COLO668 (cell line): Measurements from ENCODE around the gene MZF1.

Experiments
- DNase-seq: peaks from one replicate; lab custom pipeline; 2025; ENCODE audit not compliant: unreplicated experiment; lab: John Stamatoyannopoulos, UW

Gene MZF1

DNA sequence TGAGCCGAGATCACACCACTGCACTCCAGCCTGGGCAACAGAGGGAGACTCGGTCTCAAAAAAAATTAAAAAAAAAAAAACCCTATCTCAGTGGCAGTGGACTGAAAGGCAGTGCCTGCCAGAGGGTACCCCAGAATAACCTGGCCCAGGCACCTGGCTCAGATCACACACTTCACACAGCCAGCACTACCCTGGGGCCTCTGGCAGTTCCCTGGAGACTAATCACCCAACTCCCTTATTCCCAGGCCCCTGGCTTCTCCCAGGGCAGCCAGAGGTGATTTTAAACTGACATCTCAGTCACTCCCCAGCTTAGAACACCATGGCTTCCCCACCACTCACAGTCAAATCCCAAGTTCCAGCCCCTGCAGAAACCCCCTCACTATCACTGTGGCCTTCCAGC, 57.9 kb downstream of the MZF1 start:
- no peak for DNase-seq

DNA sequence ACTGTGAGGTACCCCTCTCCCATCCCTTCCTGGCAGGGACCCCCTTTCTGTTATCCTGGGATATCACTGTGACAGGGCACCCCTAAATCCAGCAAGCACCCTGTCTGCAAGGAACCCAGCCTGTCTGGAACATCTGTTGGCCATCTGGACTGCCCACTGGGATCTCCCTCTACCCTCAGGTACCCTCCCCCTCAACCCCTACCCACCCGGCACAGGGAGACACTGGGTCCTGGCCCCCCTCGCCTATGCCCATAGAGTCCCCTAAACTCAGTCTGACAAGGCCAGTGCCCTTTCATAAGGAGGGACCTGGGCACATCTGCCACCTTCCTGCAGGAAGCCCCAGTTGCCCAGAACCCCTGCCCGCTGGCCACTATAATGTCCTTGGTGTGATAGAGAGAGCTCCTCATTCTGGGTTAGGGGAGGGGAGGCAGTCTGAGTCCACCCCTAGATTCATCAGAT, 58.5 kb downstream of the MZF1 start:
- no peak for DNase-seq

DNA sequence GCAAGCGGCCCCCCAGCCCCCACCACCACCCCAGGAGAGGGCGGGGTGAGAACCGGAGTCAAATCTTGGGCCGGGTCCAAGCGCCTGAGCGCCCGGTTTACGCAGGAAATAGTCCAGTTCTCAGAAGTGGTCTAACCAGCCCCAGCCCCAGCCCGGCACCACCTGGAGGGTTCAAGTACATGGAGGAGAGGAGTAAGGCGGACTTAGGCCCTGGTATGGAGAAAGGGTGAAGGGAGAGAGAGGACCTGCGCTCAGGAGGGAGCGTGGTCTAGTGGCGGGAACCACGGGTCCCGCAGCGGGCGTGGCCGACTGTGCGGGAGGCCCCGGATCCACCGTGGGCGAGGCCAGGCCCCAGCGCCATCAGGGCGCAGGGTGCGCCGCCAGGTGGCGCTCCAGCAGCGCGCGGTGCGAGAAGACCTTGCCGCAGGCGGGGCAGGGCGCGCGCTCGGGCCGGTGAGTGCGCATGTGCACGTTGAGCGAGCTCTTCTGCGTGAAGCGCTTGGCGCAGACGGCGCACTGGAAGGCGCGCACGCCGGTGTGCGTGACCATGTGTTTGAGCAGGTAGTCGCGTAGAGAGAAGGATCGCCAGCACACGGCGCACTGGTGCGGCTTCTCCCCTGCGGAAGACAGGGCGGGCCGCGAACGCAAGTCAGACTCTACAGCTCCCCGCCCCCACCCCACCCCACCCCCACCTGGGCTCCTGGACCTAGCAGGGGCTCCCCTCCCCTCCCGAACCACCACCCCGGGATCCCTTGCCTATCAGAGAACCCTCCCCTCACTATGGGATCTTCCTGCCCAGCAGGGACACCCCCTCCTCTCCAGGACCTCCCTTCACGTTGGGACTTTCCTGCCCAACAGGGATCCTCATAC, 59.2 kb downstream of the MZF1 start:
- peak; percentile 95 for DNase-seq

DNA sequence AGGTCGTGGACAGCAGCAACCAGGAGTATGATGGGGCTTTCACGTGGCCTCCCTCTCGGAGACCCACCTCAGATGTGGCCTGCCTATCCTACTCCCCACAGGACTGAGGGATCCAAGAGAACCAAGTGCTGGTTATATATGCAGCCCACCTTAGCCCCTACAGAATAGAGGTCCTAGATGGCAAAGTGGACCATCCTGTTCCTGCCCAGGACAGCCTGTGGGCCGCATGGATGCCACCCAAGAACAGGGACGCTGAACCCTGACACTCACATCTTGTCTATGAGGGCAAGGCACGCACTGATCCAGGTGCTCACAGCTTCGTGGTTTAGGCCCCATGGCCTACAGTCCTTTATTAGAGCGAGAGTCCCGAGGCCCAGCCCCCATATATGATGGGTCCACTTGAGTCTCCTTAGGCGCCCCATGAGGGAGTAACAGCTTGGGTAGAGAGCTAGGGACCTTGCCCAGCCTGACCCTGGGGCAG, 59.9 kb downstream of the MZF1 start:
- no peak for DNase-seq
